GM21717 (cell line): ENCODE results near the gene SLC1A3.

Experiments used
- ATAC-seq: cut with Tn5 transposase; IDR thresholded peaks from one replicate; pipeline ENCODE4 v1.9.1; 2021; ENCODE audit warnings: mild to moderate bottlenecking, moderate library complexity; ENCODE audit not compliant: unreplicated experiment

Gene SLC1A3

GRCh38 chr5:36599986-36600779 lies 6.2 kb upstream of the SLC1A3 start:
- no peak for ATAC-seq

- ATAC-seq = no peak
Observed at GRCh38 chr5:36600917-36601527, 5.4 kb upstream of the SLC1A3 start.

- no peak for ATAC-seq
Observed at GRCh38 chr5:36602704-36603321, 3.6 kb upstream of the SLC1A3 start.

GRCh38 chr5:36605241-36605640 lies 1.2 kb upstream of the SLC1A3 start:
- ATAC-seq = no peak

GRCh38 chr5:36606036-36606427 lies 374 bp upstream of the SLC1A3 start:
- ATAC-seq = no peak

- no peak for ATAC-seq
Observed at GRCh38 chr5:36607114-36607571, 737 bp downstream of the SLC1A3 start.

GRCh38 chr5:36607838-36608783 lies 1.7 kb downstream of the SLC1A3 start:
- no peak for ATAC-seq

- no peak for ATAC-seq
Observed at GRCh38 chr5:36610621-36611020, 4.2 kb downstream of the SLC1A3 start.

- ATAC-seq = no peak
Observed at GRCh38 chr5:36611520-36612274, 5.3 kb downstream of the SLC1A3 start.

GRCh38 chr5:36613241-36613640 lies 6.8 kb downstream of the SLC1A3 start:
- no peak for ATAC-seq

- no peak for ATAC-seq
Observed at GRCh38 chr5:36613771-36614656, 7.6 kb downstream of the SLC1A3 start.

- ATAC-seq = no peak
Observed at GRCh38 chr5:36614657-36615308, 8.4 kb downstream of the SLC1A3 start.

GRCh38 chr5:36619012-36619635 lies 12.7 kb downstream of the SLC1A3 start:
- no peak for ATAC-seq

GRCh38 chr5:36621985-36622384 lies 15.6 kb downstream of the SLC1A3 start:
- ATAC-seq = no peak

GRCh38 chr5:36623832-36624231 lies 17.4 kb downstream of the SLC1A3 start:
- ATAC-seq = no peak

- ATAC-seq = no peak
Observed at GRCh38 chr5:36624277-36624676, 17.9 kb downstream of the SLC1A3 start.

GRCh38 chr5:36628695-36629094 lies 22.3 kb downstream of the SLC1A3 start:
- no peak for ATAC-seq

- ATAC-seq = no peak
Observed at GRCh38 chr5:36629729-36630128, 23.3 kb downstream of the SLC1A3 start.
